Kidney tubule cell (primary cell): ENCODE measurements around the gene FLRT1.

Experiments used
- DNase-seq: peaks from one replicate; pipeline ENCODE4 v3.0.0-alpha.2; 2018; ENCODE audit warnings: low spot score

The FLRT1 gene

GRCh38 chr11:64023712-64024710 is 11.7 kb upstream of the FLRT1 start:
- no peak for DNase-seq

- DNase-seq: no peak
Measured at GRCh38 chr11:64025205-64025604, 10.5 kb upstream of the FLRT1 start.

- peak; percentile 48 for DNase-seq
Measured at GRCh38 chr11:64026575-64027205, 9.0 kb upstream of the FLRT1 start.

GRCh38 chr11:64027651-64028397 is 7.9 kb upstream of the FLRT1 start:
- DNase-seq: no peak

- DNase-seq: peak; percentile 9
Measured at GRCh38 chr11:64028398-64029115, 7.2 kb upstream of the FLRT1 start.

GRCh38 chr11:64029773-64030172 is 6.0 kb upstream of the FLRT1 start:
- no peak for DNase-seq

GRCh38 chr11:64031001-64031400 is 4.7 kb upstream of the FLRT1 start:
- DNase-seq: no peak

GRCh38 chr11:64032050-64032449 is 3.7 kb upstream of the FLRT1 start:
- DNase-seq: no peak

GRCh38 chr11:64034411-64034811 is 1.3 kb upstream of the FLRT1 start:
- no peak for DNase-seq

GRCh38 chr11:64035081-64035524 is 628 bp upstream of the FLRT1 start:
- DNase-seq: no peak

GRCh38 chr11:64036087-64037026 is 626 bp downstream of the FLRT1 start:
- peak; percentile 22 for DNase-seq

- DNase-seq: no peak
Measured at GRCh38 chr11:64037027-64037634, 1.4 kb downstream of the FLRT1 start.

- no peak for DNase-seq
Measured at GRCh38 chr11:64038500-64038899, 2.8 kb downstream of the FLRT1 start.

GRCh38 chr11:64039012-64039665 is 3.4 kb downstream of the FLRT1 start:
- no peak for DNase-seq

GRCh38 chr11:64040684-64041322 is 5.1 kb downstream of the FLRT1 start:
- DNase-seq: no peak

GRCh38 chr11:64041846-64042245 is 6.1 kb downstream of the FLRT1 start:
- DNase-seq: no peak

- DNase-seq: no peak
Measured at GRCh38 chr11:64042301-64042700, 6.6 kb downstream of the FLRT1 start.

GRCh38 chr11:64043545-64043944 is 7.8 kb downstream of the FLRT1 start:
- no peak for DNase-seq

- no peak for DNase-seq
Measured at GRCh38 chr11:64044730-64045393, 9.1 kb downstream of the FLRT1 start.
